Measurements from ENCODE around the gene CTRB2. TPM values are rescaled to one million over a fixed set of nuclear protein-coding genes. Genes with fewer than 3 reads are reported as not detected.
"Not testable (repeated sequence)": the region's sequence is repeated elsewhere in the genome, so short reads cannot be mapped to it uniquely, and the experiment has no call there.

Gene CTRB2
- total RNA-seq, 1 donor from 2014 or later = not detected

DNA sequence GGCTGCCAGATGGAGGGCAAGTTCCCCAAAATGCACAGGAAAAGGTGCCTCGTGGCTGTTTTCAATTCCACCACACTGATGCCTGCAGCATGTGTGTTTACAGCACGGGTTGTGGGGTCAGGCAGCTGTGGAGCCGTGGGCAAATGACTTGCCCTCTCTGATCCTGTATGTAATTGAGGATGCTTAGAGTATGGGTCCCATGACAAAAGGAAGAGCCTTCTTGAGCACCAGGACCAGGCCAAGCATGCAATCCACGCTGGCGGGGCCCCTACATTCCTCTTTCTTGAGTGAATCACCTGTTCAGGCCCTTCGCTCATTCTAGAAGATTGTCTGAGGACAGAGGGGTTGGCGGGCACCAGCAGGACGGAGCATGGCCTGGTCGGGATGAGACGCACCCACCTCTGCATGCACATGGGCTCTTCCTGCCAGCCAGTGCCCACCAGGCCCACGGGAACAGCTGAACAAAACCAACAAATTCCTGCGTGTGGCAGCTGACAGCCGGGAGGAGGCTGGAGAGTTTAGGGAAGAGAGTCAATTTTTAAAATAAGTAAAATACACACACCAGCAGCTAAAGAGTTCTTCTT is 1.4 kb upstream of the CTRB2 start:
- H3K4me1 Mint-ChIP-seq = no peaks in the 10 kb centered on the region
- POLR2A ChIA-PET = no interaction called here
- TF ChIP-seq, protein P1, sequence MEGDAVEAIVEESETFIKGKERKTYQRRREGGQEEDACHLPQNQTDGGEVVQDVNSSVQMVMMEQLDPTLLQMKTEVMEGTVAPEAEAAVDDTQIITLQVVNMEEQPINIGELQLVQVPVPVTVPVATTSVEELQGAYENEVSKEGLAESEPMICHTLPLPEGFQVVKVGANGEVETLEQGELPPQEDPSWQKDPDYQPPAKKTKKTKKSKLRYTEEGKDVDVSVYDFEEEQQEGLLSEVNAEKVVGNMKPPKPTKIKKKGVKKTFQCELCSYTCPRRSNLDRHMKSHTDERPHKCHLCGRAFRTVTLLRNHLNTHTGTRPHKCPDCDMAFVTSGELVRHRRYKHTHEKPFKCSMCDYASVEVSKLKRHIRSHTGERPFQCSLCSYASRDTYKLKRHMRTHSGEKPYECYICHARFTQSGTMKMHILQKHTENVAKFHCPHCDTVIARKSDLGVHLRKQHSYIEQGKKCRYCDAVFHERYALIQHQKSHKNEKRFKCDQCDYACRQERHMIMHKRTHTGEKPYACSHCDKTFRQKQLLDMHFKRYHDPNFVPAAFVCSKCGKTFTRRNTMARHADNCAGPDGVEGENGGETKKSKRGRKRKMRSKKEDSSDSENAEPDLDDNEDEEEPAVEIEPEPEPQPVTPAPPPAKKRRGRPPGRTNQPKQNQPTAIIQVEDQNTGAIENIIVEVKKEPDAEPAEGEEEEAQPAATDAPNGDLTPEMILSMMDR (IDR thresholded peaks at IDR 0.05) = no peak
- H3K27ac Mint-ChIP-seq = no peak overlapping the region
- no peak for DNase-seq
- intact Hi-C loops (cut with micrococcal nuclease) = no loop called here
- peaks cover 19% of the 10 kb centered on the region for H3K27me3 Mint-ChIP-seq
- H3K4me3 Mint-ChIP-seq = no peak overlapping the region
- CTCF ChIA-PET = interaction anchor here (1.0 kb wide), 1 partner anchor 25 kb away, joined by 5 read pairs; no protein-coding TSS in a partner anchor
- H3K9me3 Mint-ChIP-seq = no peaks in the 10 kb centered on the region
- ATAC-seq (ENCODE audit: low read depth) = no peak
- H3K36me3 Mint-ChIP-seq (ENCODE audit: low read depth) = no peaks in the 10 kb centered on the region

DNA sequence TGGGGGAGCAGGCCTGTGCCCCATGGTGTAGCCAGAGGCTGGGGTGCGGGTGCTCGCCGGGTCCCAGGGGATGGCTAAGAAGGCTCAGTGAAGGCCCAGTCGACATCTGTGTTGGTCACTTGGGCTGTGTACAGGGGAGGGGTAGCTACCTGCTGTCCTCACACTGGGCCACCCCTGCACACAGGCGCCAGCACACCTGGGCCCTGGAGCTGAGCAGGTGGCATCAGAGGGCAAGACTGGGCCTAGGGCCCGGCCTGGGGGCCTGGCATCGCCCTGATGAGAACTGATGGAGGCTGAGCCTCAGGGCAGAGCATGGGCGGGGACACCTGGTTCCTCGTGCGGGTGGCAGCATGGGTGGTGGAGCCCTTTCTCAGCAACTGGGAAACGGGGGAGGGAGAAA is 870 bp upstream of the CTRB2 start:
- Mint-ChIP-seq H3K27me3 (peaks cover 17% of the 10 kb centered on the region), H3K9me3 (no peaks in the 10 kb centered on the region), H3K36me3 (ENCODE audit: low read depth) (no peaks in the 10 kb centered on the region), H3K4me1 (no peaks in the 10 kb centered on the region), H3K4me3 (no peak overlapping the region), H3K27ac (no peak overlapping the region)
- ChIA-PET CTCF (no interaction called here), POLR2A (no interaction called here)
- intact Hi-C loops (cut with micrococcal nuclease) = loop anchor here (2.0 kb wide), 1 partner anchor 17 kb away; no protein-coding TSS in a partner anchor
- TF ChIP-seq, protein P1 (IDR thresholded peaks at IDR 0.05) = no peak
- ATAC-seq (ENCODE audit: low read depth) = no peak
- no peak for DNase-seq

DNA sequence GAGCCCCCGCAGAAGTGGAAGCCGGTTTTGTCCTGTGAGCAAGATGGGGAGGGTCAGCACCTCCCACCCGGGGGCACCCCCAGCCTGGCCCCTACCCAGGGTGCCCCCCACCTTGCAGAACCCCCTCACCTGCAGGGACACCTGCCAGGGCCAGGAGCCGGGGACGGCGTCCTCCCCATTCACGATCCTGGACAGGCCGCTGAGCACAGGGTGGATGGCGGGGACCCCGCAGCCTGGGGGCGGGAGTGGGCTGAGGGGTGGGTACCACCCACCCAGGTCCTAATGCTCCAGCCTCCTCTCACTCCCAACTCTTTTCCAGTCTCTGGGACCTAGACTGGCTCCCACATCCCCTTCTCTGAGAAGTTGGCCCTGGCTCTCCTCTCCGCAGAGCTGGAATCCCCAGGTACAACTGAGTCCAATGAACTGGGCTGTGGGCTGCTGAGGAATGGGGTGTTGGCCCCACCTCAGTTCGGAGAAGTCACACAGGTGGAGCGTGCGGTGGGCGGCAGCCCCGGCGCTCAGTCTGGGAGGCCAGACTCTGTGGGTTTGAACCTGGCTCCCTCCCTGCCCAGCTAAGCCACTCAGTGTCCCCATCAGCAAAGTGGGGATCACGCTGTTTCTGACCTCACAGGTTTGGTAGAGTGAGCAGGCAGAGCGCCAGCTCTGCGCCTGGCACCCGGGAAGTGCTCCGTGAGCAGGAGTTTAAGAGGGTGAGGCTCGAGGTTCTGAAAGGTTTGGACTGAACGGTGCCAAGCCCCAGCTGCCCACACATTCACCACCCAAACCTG is 806 bp downstream of the CTRB2 start:
- H3K4me3 Mint-ChIP-seq; H3K27ac Mint-ChIP-seq; DNase-seq; H3K36me3 Mint-ChIP-seq (ENCODE audit: low read depth); ATAC-seq (ENCODE audit: low read depth); H3K4me1 Mint-ChIP-seq; H3K9me3 Mint-ChIP-seq; POLR2A ChIA-PET: not testable (repeated sequence)
- H3K27me3 Mint-ChIP-seq = peaks cover 24% of the 10 kb centered on the region
- CTCF ChIA-PET = interaction anchor here (1.2 to 1.4 kb wide), 2 partner anchors 28 to 179 kb away, joined by 4 to 8 read pairs; no protein-coding TSS in a partner anchor
- intact Hi-C loops (cut with micrococcal nuclease) = loop anchor here (2.0 kb wide), 1 partner anchor 19 kb away; no protein-coding TSS in a partner anchor

DNA sequence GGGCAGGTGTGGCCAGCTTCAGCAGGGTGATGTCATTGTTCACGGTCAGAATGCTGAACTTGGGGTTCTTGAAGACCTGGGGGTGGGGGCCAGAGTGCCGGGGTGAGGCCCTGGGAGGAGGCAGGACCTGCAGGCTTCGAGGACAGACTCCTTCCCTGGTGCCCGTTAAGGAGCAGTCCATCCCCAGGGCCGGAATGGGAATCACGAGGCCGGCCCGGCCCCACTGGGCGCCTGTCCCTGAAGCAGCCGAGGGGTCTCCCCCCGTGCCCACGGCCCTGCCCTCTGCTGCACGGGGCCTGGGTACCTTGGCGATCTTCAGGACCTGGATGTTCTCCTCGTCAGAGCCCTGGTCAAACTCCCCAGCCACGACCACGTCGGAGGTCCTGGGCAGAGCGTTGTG is 1.5 kb downstream of the CTRB2 start:
- H3K9me3 Mint-ChIP-seq; H3K27ac Mint-ChIP-seq; CTCF ChIA-PET; POLR2A ChIA-PET; H3K4me3 Mint-ChIP-seq; ATAC-seq (ENCODE audit: low read depth); DNase-seq; H3K36me3 Mint-ChIP-seq (ENCODE audit: low read depth); intact Hi-C loops (cut with micrococcal nuclease): not testable (repeated sequence)
- peaks cover 25% of the 10 kb centered on the region for H3K27me3 Mint-ChIP-seq
- H3K4me1 Mint-ChIP-seq = peaks cover 13% of the 10 kb centered on the region

DNA sequence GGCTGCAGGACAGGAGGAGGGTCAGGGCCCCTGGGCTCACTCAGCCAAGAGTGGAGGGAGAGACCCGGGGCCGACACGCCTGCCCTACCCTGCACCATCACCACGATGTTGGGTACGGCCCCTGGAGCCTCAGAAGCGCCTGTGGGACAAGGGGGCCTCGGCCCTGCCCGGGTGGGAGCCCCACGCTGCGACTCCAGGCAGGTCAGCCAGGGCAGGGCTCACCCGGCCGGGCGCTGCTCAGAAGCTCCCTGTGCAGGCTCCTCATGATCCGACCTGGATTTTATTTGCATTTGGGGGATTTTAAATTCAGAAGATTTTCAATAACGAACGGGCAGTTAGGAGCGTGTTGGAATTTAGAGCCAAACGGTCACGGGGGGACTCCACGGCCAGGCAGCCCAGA is 2.1 kb downstream of the CTRB2 start:
- H3K4me3 Mint-ChIP-seq; intact Hi-C loops (cut with micrococcal nuclease); H3K36me3 Mint-ChIP-seq (ENCODE audit: low read depth); H3K27ac Mint-ChIP-seq; DNase-seq; CTCF ChIA-PET; H3K9me3 Mint-ChIP-seq; ATAC-seq (ENCODE audit: low read depth); POLR2A ChIA-PET: not testable (repeated sequence)
- Mint-ChIP-seq H3K4me1 (peaks cover 14% of the 10 kb centered on the region), H3K27me3 (peaks cover 27% of the 10 kb centered on the region)

DNA sequence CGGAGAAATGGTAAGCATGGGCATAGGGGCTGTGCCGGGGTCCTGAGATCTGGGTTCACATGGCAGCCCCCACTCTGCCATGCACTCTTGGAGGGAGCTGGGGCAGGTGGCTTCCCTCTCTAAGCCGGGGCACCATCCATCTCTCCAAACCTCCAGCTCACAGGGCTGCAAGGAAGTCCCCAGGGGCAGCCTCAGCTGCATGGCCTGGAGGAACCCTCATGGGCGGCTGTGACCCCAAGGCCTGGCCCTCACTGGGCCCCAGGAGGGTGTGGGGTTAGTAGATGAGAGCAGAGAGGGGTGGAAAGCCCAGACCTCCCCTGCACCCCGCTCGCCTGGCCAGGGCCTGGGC is 2.6 kb downstream of the CTRB2 start:
- POLR2A ChIA-PET = no interaction called here
- intact Hi-C loops (cut with micrococcal nuclease) = no loop called here
- H3K27ac Mint-ChIP-seq = no peak overlapping the region
- TF ChIP-seq, protein P1 (IDR thresholded peaks at IDR 0.05) = no peak
- ATAC-seq (ENCODE audit: low read depth) = no peak
- H3K9me3 Mint-ChIP-seq = no peaks in the 10 kb centered on the region
- no peak for DNase-seq
- H3K4me1 Mint-ChIP-seq = peaks cover 14% of the 10 kb centered on the region
- H3K27me3 Mint-ChIP-seq = peaks cover 27% of the 10 kb centered on the region
- no peak overlapping the region for H3K4me3 Mint-ChIP-seq
- no peaks in the 10 kb centered on the region for H3K36me3 Mint-ChIP-seq (ENCODE audit: low read depth)
- CTCF ChIA-PET = no interaction called here

All from activated B cell treated with CpG ODN at 0.5 μM for 24 hours (primary cell).